Measurements from ENCODE around the gene GIGYF1.
"Not testable (repeated sequence)": the region's sequence is repeated elsewhere in the genome, so short reads cannot be mapped to it uniquely, and the experiment has no call there.

The GIGYF1 gene
- long read RNA-seq, donor 1, partial matches to known transcripts, result 16 of 16 reads
- long read RNA-seq, donor 1, other reads (novel, unspliced or antisense), result 0 of 16 reads
- long read RNA-seq, donor 2, result 0 reads
- long read RNA-seq, donor 3, result 0 reads
- long read RNA-seq, donor 4, partial matches to known transcripts, result 5 of 5 reads
- long read RNA-seq, donor 4, other reads (novel, unspliced or antisense), result 0 of 5 reads
- long read RNA-seq, donor 5, result 0 reads
- long read RNA-seq, donor 6, partial matches to known transcripts, result 112 of 112 reads
- long read RNA-seq, donor 6, other reads (novel, unspliced or antisense), result 0 of 112 reads
- long read RNA-seq, donor 7, partial matches to known transcripts, result 5 of 5 reads
- long read RNA-seq, donor 7, other reads (novel, unspliced or antisense), result 0 of 5 reads
- long read RNA-seq, donor 8, result 0 reads

- peak; percentile 63 for DNase-seq
Observed at GRCh38 chr7:100694098-100694745, at the start of gene GIGYF1. TSS of gene GIGYF1 (minus strand) at chr7:100694250. CDS start at chr7:100688238, 6,012 bp downstream.

- DNase-seq, result no peak
Observed at GRCh38 chr7:100739934-100740333, 45.9 kb upstream of the GIGYF1 start.

GRCh38 chr7:100736671-100737070 is 42.6 kb upstream of the GIGYF1 start:
- no peak for DNase-seq

GRCh38 chr7:100735730-100736129 is 41.7 kb upstream of the GIGYF1 start:
- no peak for DNase-seq

GRCh38 chr7:100731937-100732636 is 38.0 kb upstream of the GIGYF1 start:
- DNase-seq, result no peak

GRCh38 chr7:100730136-100730800 is 36.2 kb upstream of the GIGYF1 start:
- DNase-seq, result no peak

GRCh38 chr7:100728196-100728595 is 34.1 kb upstream of the GIGYF1 start:
- DNase-seq, result no peak

- no peak for DNase-seq
Observed at GRCh38 chr7:100726996-100727761, 33.1 kb upstream of the GIGYF1 start.

GRCh38 chr7:100724364-100724763 is 30.3 kb upstream of the GIGYF1 start:
- not testable (repeated sequence) for DNase-seq

GRCh38 chr7:100723732-100724275 is 29.8 kb upstream of the GIGYF1 start:
- no peak for DNase-seq

- no peak for DNase-seq
Observed at GRCh38 chr7:100722480-100723212, 28.6 kb upstream of the GIGYF1 start.

- no peak for DNase-seq
Observed at GRCh38 chr7:100721505-100721812, 27.4 kb upstream of the GIGYF1 start.

- peak; percentile 21 for DNase-seq
Observed at GRCh38 chr7:100720671-100721504, 26.8 kb upstream of the GIGYF1 start.

- peak; percentile 42 for DNase-seq
Observed at GRCh38 chr7:100720279-100720670, 26.2 kb upstream of the GIGYF1 start, which contains the start of gene EPO. TSS of gene EPO (plus strand) at chr7:100720468. CDS start at chr7:100720981, 513 bp downstream.

GRCh38 chr7:100719523-100720278 is 25.7 kb upstream of the GIGYF1 start:
- DNase-seq, result no peak

GRCh38 chr7:100717073-100717472 is 23.0 kb upstream of the GIGYF1 start:
- not testable (repeated sequence) for DNase-seq

GRCh38 chr7:100714725-100715124 is 20.7 kb upstream of the GIGYF1 start:
- no peak for DNase-seq

- no peak for DNase-seq
Observed at GRCh38 chr7:100711369-100711768, 17.3 kb upstream of the GIGYF1 start.

GRCh38 chr7:100710452-100710851 is 16.4 kb upstream of the GIGYF1 start:
- DNase-seq, result no peak

Data from right kidney (tissue), 9 donors.